ENCODE data around the gene MSRB3. TPM values are rescaled to one million over a fixed set of nuclear protein-coding genes. Genes with fewer than 3 reads are reported as not detected.

MSRB3 gene
- total and polyA plus RNA-seq, 2 of the 4 experiments (the other 2 are of a cell fraction), result 31.7 to 35.7 TPM

DNA sequence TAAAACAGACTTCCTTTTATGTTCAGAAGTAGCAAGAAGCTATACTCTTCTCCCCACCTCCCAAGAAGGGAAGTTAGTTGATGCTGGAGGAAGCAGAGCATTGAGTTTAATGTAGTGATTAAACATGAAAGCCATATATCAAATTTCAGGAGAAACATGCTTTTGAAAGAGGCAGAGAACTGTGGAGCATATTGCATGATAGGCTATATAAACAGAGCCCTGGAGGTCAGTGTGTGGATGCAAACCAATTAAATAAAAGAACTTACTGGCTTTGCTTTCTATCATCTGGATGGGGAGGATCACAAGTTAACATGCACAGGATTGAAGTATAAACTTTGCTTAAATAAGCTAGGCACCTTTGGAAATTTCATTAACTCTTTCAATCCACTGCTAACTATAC is 94.1 kb downstream of the MSRB3 start:
- H2BK15ac ChIP-seq (ENCODE audit: low read depth, low read length), result no peak overlapping the region
- no peak overlapping the region for H2AK5ac ChIP-seq (ENCODE audit: low read depth, low read length)
- no peak overlapping the region for H3K4ac ChIP-seq (ENCODE audit: low read depth, low read length)
- no peak overlapping the region for H3K4me3 ChIP-seq (ENCODE audit: insufficient read depth, low read depth, low read length)
- no peak overlapping the region; the same call in 1 of the 2 replicates for H3K4me2 ChIP-seq (ENCODE audit: low read depth, low read length)
- TF ChIP-seq MAZ (IDR thresholded peaks at IDR 0.05; ENCODE audit: borderline replicate concordance, low read depth, low read length) (no peak), BHLHE40 (IDR thresholded peaks at IDR 0.05; ENCODE audit: low read depth, low read length) (no peak), RCOR1 (IDR thresholded peaks at IDR 0.05; ENCODE audit: insufficient replicate concordance, low read length) (no peak), POLR2A (IDR thresholded peaks at IDR 0.05; ENCODE audit: low read depth, low read length) (no peak), NFE2L2 (IDR thresholded peaks at IDR 0.05; ENCODE audit: low read depth, low read length) (no peak)
- TF ChIP-seq, protein P1, sequence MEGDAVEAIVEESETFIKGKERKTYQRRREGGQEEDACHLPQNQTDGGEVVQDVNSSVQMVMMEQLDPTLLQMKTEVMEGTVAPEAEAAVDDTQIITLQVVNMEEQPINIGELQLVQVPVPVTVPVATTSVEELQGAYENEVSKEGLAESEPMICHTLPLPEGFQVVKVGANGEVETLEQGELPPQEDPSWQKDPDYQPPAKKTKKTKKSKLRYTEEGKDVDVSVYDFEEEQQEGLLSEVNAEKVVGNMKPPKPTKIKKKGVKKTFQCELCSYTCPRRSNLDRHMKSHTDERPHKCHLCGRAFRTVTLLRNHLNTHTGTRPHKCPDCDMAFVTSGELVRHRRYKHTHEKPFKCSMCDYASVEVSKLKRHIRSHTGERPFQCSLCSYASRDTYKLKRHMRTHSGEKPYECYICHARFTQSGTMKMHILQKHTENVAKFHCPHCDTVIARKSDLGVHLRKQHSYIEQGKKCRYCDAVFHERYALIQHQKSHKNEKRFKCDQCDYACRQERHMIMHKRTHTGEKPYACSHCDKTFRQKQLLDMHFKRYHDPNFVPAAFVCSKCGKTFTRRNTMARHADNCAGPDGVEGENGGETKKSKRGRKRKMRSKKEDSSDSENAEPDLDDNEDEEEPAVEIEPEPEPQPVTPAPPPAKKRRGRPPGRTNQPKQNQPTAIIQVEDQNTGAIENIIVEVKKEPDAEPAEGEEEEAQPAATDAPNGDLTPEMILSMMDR (conservative IDR thresholded peaks at IDR 0.05; ENCODE audit: low read depth, low read length), result no peak
- TF ChIP-seq, protein P2, sequence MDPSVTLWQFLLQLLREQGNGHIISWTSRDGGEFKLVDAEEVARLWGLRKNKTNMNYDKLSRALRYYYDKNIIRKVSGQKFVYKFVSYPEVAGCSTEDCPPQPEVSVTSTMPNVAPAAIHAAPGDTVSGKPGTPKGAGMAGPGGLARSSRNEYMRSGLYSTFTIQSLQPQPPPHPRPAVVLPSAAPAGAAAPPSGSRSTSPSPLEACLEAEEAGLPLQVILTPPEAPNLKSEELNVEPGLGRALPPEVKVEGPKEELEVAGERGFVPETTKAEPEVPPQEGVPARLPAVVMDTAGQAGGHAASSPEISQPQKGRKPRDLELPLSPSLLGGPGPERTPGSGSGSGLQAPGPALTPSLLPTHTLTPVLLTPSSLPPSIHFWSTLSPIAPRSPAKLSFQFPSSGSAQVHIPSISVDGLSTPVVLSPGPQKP (IDR thresholded peaks at IDR 0.05; ENCODE audit: borderline replicate concordance, low read depth, low read length), result no peak
- DNase-seq (peak; percentile 68), ATAC-seq (ENCODE audit: low read depth) (peak; percentile 95)
- no peaks in the 10 kb centered on the region for H4K20me1 ChIP-seq (ENCODE audit: insufficient read depth, low read length)
- no peak overlapping the region for H3K14ac ChIP-seq (replicated peaks; ENCODE audit: low read depth, low read length)
- H3K27ac ChIP-seq (ENCODE audit: insufficient read depth, low read length), result peak overlapping the region; percentile 41; the same call in 1 of the 2 replicates
- peak overlapping the region; percentile 9; the same call in 1 of the 2 replicates for H2BK120ac ChIP-seq (ENCODE audit: low read depth, low read length)
- no peak overlapping the region for H3K9ac ChIP-seq (ENCODE audit: low read depth, low read length)
- in situ Hi-C loops (cut with MboI; ENCODE audit: low sequenced_read_pairs), result no loop called here
- H3K79me1 ChIP-seq (ENCODE audit: low read depth in 1 of 2, low read length in 2 of 2), result peaks cover under 1 to 6% of the 10 kb centered on the region in 2 experiments; a peak in 2 of 4 replicates
- H3K9me1 ChIP-seq (ENCODE audit: insufficient read depth, low read length), result 0 out of 2 replicates have a peak, but pooled peaks cover 3% of the 10 kb centered on the region
- peak overlapping the region in 1 of 2 experiments; percentile 39; a peak in 1 of 4 replicates for H4K8ac ChIP-seq (ENCODE audit: low read depth in 2 of 2, low read length in 2 of 2)
- no TSS peak for BruUV-seq (replicated peaks)
- dilution Hi-C loops (cut with HindIII; ENCODE audit: low sequenced_read_pairs, unreplicated experiment), result no loop called here
- no peak overlapping the region for H4K91ac ChIP-seq (ENCODE audit: insufficient read depth, low read depth, low read length)
- H2AFZ ChIP-seq (replicated peaks; ENCODE audit: low read length, poor library complexity), result no peak overlapping the region
- CTCF ChIA-PET, result interaction anchor here (0.8 kb wide), 1 partner anchor 20 kb away, joined by 3 read pairs; no protein-coding TSS in a partner anchor
- H3K27me3 ChIP-seq (ENCODE audit: control insufficient read depth, insufficient read depth, low read length), result no peaks in the 10 kb centered on the region
- POLR2A ChIA-PET (ENCODE audit: unreplicated experiment), result interaction anchor here (0.6 kb wide), 1 partner anchor 63 kb away, joined by 3 read pairs; no protein-coding TSS in a partner anchor
- no peaks in the 10 kb centered on the region for H3K9me3 ChIP-seq (ENCODE audit: control insufficient read depth, insufficient read depth, low read length)
- H3K4me1 ChIP-seq (ENCODE audit: control insufficient read depth, insufficient read depth, low read length), result no peaks in the 10 kb centered on the region; the same call in 1 of the 2 replicates
- no peak overlapping the region for H3K18ac ChIP-seq (ENCODE audit: low read depth, low read length)
- H2BK20ac ChIP-seq (ENCODE audit: low read depth, low read length), result no peak overlapping the region
- intact Hi-C loops (cut with micrococcal nuclease), result no loop called here
- no peaks in the 10 kb centered on the region for H3K36me3 ChIP-seq (ENCODE audit: control insufficient read depth, insufficient read depth, low read length)
- no peak overlapping the region for H2AK9ac ChIP-seq (replicated peaks; ENCODE audit: low read depth, low read length, poor library complexity)
- no peak overlapping the region for H4K5ac ChIP-seq (ENCODE audit: low read depth, low read length)
- no peak overlapping the region for H3K23ac ChIP-seq (ENCODE audit: low read depth, low read length)
- H3K56ac ChIP-seq (ENCODE audit: extremely low read depth, insufficient read depth, low read length), result no peak overlapping the region
- H2BK5ac ChIP-seq (ENCODE audit: low read depth, low read length, poor library complexity, severe bottlenecking), result peak overlapping the region; percentile 74

All from IMR-90 (cell line).